Measurements from ENCODE around the gene LRFN4. TPM values are rescaled to one million over a fixed set of nuclear protein-coding genes. Genes with fewer than 3 reads are reported as not detected.

Gene LRFN4
- total and polyA plus RNA-seq, 10 of the 15 experiments (the other 5 are each of a cell fraction or from before 2014, with no cell fraction given), result 0.03 to 43.8 (median 4.9) TPM

DNA sequence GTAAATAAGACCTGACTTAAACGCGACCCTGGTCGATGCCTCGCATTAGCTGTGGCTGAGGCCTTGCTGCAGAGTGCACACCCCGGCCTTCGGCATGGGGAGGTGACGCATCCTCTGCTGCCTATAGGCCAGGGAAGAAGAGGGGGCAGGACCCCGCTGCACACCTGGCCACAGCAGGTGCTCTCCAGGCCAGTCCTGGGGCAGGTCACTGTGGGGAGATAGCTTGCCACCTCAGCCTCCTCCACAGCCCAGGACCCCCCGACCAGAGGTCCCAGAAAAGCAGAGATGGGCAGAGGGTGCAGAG, 12.7 kb downstream of the LRFN4 start:
- Histone ChIP-seq H3K36me3 (ENCODE audit: control insufficient read depth in 2 of 2, insufficient read depth in 2 of 2, low read length in 1 of 2) (no peaks in the 10 kb centered on the region), H3K27me3 (replicated peaks in 1 of 2; ENCODE audit: control insufficient read depth in 2 of 2, insufficient read depth in 2 of 2, low read length in 1 of 2) (no peaks in the 10 kb centered on the region), H3K4me1 (ENCODE audit: control insufficient read depth, insufficient read depth, low read length) (peaks cover 11% of the 10 kb centered on the region), H3K9ac (ENCODE audit: control insufficient read depth, insufficient read depth, low read length) (no peak overlapping the region), H4K20me1 (ENCODE audit: control insufficient read depth, insufficient read depth) (no peaks in the 10 kb centered on the region), H3K9me3 (replicated peaks; ENCODE audit: control insufficient read depth, insufficient read depth, low read length) (no peaks in the 10 kb centered on the region), H3K4me2 (ENCODE audit: control insufficient read depth, insufficient read depth) (no peak overlapping the region), H3K27ac (ENCODE audit: control insufficient read depth, insufficient read depth) (no peak overlapping the region), H2AFZ (ENCODE audit: control insufficient read depth, low read depth, low read length) (no peak overlapping the region), H3K4me3 (no peak overlapping the region), H3K79me2 (ENCODE audit: control insufficient read depth, insufficient read depth, low read length) (no peaks in the 10 kb centered on the region)
- no TSS peak for BruUV-seq (replicated peaks)
- no peak for ATAC-seq
- ChIA-PET RAD21 (ENCODE audit: unreplicated experiment) (no interaction called here), POLR2A (no interaction called here), SMC1A (ENCODE audit: uncharacterized antibody, unreplicated experiment) (interaction anchor here (0.9 kb wide), 1 partner anchor 35 kb away, joined by 3 read pairs; no protein-coding TSS in a partner anchor), CTCF (interaction anchor here (1.2 kb wide), 1 partner anchor 26 kb away, joined by 3 read pairs; the partner anchor contains the start of gene RCE1)
- FAIRE-seq, result no peak
- DNase-seq (ENCODE audit: low read depth, low spot score), result no peak
- intact Hi-C loops (cut with micrococcal nuclease; ENCODE audit: unreplicated experiment) (no loop called here), in situ Hi-C loops (cut with MboI) (no loop called here)
- WGBS (ENCODE audit: insufficient coverage, insufficient replicate concordance, low lambda C conversion rate, missing lambda C conversion rate), result 73% methylated on average over 9 of the region's 9 CpGs
- TF ChIP-seq HDGF (IDR thresholded peaks at IDR 0.05) (no peak), TCF7 (IDR thresholded peaks at IDR 0.05; ENCODE audit: borderline replicate concordance) (no peak), ZZZ3 (IDR thresholded peaks at IDR 0.05; ENCODE audit: control insufficient read depth, insufficient read length, low read depth) (no peak), TAF1 (IDR thresholded peaks at IDR 0.05; ENCODE audit: borderline replicate concordance, low read depth, low read length) (no peak), KLF5 (IDR thresholded peaks at IDR 0.05; ENCODE audit: partially characterized antibody) (no peak), NR2F1 (conservative IDR thresholded peaks at IDR 0.05) (no peak), RELA (IDR thresholded peaks at IDR 0.05; ENCODE audit: borderline replicate concordance, partially characterized antibody) (no peak), ETV6 (conservative IDR thresholded peaks at IDR 0.05 in 1 of 2, IDR thresholded peaks at IDR 0.05 in 1 of 2; ENCODE audit: borderline replicate concordance in 1 of 2, low read depth in 1 of 2) (no peak), NFYA (IDR thresholded peaks at IDR 0.05; ENCODE audit: borderline replicate concordance, low read depth, low read length) (no peak)
- TF ChIP-seq, protein P1, sequence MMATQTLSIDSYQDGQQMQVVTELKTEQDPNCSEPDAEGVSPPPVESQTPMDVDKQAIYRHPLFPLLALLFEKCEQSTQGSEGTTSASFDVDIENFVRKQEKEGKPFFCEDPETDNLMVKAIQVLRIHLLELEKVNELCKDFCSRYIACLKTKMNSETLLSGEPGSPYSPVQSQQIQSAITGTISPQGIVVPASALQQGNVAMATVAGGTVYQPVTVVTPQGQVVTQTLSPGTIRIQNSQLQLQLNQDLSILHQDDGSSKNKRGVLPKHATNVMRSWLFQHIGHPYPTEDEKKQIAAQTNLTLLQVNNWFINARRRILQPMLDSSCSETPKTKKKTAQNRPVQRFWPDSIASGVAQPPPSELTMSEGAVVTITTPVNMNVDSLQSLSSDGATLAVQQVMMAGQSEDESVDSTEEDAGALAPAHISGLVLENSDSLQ (IDR thresholded peaks at IDR 0.05), result no peak
- TF ChIP-seq, protein P2, sequence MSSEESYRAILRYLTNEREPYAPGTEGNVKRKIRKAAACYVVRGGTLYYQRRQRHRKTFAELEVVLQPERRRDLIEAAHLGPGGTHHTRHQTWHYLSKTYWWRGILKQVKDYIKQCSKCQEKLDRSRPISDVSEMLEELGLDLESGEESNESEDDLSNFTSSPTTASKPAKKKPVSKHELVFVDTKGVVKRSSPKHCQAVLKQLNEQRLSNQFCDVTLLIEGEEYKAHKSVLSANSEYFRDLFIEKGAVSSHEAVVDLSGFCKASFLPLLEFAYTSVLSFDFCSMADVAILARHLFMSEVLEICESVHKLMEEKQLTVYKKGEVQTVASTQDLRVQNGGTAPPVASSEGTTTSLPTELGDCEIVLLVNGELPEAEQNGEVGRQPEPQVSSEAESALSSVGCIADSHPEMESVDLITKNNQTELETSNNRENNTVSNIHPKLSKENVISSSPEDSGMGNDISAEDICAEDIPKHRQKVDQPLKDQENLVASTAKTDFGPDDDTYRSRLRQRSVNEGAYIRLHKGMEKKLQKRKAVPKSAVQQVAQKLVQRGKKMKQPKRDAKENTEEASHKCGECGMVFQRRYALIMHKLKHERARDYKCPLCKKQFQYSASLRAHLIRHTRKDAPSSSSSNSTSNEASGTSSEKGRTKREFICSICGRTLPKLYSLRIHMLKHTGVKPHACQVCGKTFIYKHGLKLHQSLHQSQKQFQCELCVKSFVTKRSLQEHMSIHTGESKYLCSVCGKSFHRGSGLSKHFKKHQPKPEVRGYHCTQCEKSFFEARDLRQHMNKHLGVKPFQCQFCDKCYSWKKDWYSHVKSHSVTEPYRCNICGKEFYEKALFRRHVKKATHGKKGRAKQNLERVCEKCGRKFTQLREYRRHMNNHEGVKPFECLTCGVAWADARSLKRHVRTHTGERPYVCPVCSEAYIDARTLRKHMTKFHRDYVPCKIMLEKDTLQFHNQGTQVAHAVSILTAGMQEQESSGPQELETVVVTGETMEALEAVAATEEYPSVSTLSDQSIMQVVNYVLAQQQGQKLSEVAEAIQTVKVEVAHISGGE (CRISPR knock-in tag; IDR thresholded peaks at IDR 0.05), result no peak
- TF ChIP-seq, protein P3, sequence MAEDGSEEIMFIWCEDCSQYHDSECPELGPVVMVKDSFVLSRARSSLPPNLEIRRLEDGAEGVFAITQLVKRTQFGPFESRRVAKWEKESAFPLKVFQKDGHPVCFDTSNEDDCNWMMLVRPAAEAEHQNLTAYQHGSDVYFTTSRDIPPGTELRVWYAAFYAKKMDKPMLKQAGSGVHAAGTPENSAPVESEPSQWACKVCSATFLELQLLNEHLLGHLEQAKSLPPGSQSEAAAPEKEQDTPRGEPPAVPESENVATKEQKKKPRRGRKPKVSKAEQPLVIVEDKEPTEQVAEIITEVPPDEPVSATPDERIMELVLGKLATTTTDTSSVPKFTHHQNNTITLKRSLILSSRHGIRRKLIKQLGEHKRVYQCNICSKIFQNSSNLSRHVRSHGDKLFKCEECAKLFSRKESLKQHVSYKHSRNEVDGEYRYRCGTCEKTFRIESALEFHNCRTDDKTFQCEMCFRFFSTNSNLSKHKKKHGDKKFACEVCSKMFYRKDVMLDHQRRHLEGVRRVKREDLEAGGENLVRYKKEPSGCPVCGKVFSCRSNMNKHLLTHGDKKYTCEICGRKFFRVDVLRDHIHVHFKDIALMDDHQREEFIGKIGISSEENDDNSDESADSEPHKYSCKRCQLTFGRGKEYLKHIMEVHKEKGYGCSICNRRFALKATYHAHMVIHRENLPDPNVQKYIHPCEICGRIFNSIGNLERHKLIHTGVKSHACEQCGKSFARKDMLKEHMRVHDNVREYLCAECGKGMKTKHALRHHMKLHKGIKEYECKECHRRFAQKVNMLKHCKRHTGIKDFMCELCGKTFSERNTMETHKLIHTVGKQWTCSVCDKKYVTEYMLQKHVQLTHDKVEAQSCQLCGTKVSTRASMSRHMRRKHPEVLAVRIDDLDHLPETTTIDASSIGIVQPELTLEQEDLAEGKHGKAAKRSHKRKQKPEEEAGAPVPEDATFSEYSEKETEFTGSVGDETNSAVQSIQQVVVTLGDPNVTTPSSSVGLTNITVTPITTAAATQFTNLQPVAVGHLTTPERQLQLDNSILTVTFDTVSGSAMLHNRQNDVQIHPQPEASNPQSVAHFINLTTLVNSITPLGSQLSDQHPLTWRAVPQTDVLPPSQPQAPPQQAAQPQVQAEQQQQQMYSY (CRISPR knock-in tag; IDR thresholded peaks at IDR 0.05), result no peak
